Body of pancreas (tissue), 4 donors: ENCODE results near the gene TBC1D14. TPM values are rescaled to one million over a fixed set of nuclear protein-coding genes. Genes with fewer than 3 reads are reported as not detected.

Experiments
- ATAC-seq: fragments of 150-250 bp; one replicate; pipeline ENCODE4 v1.9.1; 2016
- DNase-seq, 4 donors: peaks; one replicate each; pipeline ENCODE4 v3.0.0-alpha.2; 2019
- H3K27ac ChIP-seq, 4 donors: fragments of 200-600 bp; sonication (generic); 1 replicate in 3 of 4; 2 replicates in 1 of 4; pipeline versions ENCODE4 v1.5.1 to v1.6.1; 2016 to 2019; ENCODE audit warnings: mild to moderate bottlenecking in 1 of 4, mixed read lengths in 1 of 4, moderate library complexity in 1 of 4
- H3K27me3 ChIP-seq, 2 donors: fragments of 200-600 bp; sonication (generic); one replicate each; pipeline ENCODE4 v1.6.0; 2016; ENCODE audit warnings: mild to moderate bottlenecking in 1 of 2
- H3K36me3 ChIP-seq, 2 donors: fragments of 200-600 bp; sonication (generic); replicated peaks in 1 of 2; 2 replicates each; pipeline ENCODE4 v1.5.1; 2016; ENCODE audit warnings: low read depth in 2 of 2; ENCODE audit not compliant: insufficient read depth in 1 of 2
- H3K4me1 ChIP-seq: fragments of 200-600 bp; sonication (generic); one replicate; pipeline ENCODE4 v1.6.0; 2016
- H3K4me3 ChIP-seq, 2 donors: fragments of 200-600 bp; sonication (generic); 1 replicate in 1 of 2; 2 replicates in 1 of 2; pipeline ENCODE4 v1.5.1; 2016 to 2019
- H3K9me3 ChIP-seq, 3 donors: fragments of 200-600 bp; sonication (generic); 1 replicate in 2 of 3; 2 replicates in 1 of 3; pipeline ENCODE4 v1.5.1; 2016
- POLR2A ChIP-seq, 3 donors: fragments of 450-650 bp; IDR thresholded peaks; one replicate each; pipeline ENCODE4 v1.6.1; 2016; ENCODE audit warnings: antibody characterized with exemption in 3 of 3, mild to moderate bottlenecking in 2 of 3
- WGBS, 2 donors: methylation state at CpG; one replicate each; pipeline ENCODE4 v1.1.5; 2017; 5-methylcytosine and 5-hydroxymethylcytosine counted together
- intact Hi-C: fragments of 100-400 bp; cut with DNase I; formaldehyde crosslinking; loops from one replicate; pipeline ENCODE4 v1.15.1; 2023
- total RNA-seq, 2 donors: library from RNA; depleted of rRNA; stranded (reverse); fragments of >200 nt; gene quantifications; one replicate each; pipeline ENCODE4 v1.1.0, GENCODE V29; 2016
- TF ChIP-seq, protein P1 (sequence below), 7 experiments: fragments of 450-650 bp in 4 of 7; fragments of 200-600 bp in 3 of 7; sonication (generic) in 3 of 7; IDR thresholded peaks; one replicate each; pipeline ENCODE4 v1.5.1; 2016 to 2019; ENCODE audit warnings: antibody characterized with exemption in 7 of 7

The TBC1D14 gene
- total RNA-seq, 2 donors from 2014 or later, result 10.5 to 20.0 TPM

DNA sequence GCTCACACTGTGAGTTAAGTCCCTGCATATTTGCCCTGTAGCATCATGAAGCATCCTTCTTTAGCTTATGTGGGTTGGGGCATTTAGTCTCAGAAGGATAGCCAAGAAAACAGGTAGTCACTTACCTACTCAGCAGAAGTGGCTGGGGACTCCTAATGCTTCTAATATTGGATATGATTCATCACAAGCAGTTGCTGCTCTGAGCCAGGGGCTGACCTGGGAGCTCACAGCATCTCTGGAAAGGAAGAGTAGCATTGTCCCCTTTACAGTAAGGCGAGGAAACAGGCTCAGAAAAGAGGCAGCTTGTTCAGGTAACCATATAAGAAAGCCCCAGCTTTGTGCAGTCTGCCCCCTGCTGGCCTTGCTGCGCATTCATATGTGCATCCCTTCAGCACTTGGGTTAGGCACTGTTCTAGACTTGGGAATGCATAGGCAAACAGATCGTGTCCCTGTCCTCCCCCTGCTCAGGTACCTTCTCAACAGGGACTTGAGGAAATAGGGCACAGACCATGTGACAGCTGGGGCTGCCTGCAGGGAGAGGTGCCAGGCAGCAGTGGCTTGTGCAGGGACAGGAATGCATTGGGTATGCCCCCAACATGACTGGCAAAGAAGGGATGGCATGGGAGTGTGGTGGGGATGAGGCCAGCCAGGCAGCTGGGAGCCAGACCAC is 35.7 kb upstream of the TBC1D14 start:
- Histone ChIP-seq H3K36me3 (peaks cover 0 to 11% of the 10 kb centered on the region in 2 donors), H3K27ac (no peak overlapping the region), H3K9me3 (no peaks in the 10 kb centered on the region), H3K27me3 (no peaks in the 10 kb centered on the region), H3K4me3 (no peak overlapping the region), H3K4me1 (no peaks in the 10 kb centered on the region)
- peak; percentile 85 for ATAC-seq
- TF ChIP-seq, protein P1, sequence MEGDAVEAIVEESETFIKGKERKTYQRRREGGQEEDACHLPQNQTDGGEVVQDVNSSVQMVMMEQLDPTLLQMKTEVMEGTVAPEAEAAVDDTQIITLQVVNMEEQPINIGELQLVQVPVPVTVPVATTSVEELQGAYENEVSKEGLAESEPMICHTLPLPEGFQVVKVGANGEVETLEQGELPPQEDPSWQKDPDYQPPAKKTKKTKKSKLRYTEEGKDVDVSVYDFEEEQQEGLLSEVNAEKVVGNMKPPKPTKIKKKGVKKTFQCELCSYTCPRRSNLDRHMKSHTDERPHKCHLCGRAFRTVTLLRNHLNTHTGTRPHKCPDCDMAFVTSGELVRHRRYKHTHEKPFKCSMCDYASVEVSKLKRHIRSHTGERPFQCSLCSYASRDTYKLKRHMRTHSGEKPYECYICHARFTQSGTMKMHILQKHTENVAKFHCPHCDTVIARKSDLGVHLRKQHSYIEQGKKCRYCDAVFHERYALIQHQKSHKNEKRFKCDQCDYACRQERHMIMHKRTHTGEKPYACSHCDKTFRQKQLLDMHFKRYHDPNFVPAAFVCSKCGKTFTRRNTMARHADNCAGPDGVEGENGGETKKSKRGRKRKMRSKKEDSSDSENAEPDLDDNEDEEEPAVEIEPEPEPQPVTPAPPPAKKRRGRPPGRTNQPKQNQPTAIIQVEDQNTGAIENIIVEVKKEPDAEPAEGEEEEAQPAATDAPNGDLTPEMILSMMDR (IDR thresholded peaks at IDR 0.05), result peak; percentile 70 to 82 (median 78)
- no peak for TF ChIP-seq POLR2A (IDR thresholded peaks at IDR 0.05)
- WGBS, 2 donors, result 34% methylated on average over 3 of the region's 3 CpGs; no CpG with 5 or more reads in 1 of the 2 donors
- intact Hi-C loops, result loop anchor here (5.0 kb wide), 1 partner anchor 147 kb away; no protein-coding TSS in a partner anchor
- DNase-seq, result peak; percentile 72 to 81 (median 76)

DNA sequence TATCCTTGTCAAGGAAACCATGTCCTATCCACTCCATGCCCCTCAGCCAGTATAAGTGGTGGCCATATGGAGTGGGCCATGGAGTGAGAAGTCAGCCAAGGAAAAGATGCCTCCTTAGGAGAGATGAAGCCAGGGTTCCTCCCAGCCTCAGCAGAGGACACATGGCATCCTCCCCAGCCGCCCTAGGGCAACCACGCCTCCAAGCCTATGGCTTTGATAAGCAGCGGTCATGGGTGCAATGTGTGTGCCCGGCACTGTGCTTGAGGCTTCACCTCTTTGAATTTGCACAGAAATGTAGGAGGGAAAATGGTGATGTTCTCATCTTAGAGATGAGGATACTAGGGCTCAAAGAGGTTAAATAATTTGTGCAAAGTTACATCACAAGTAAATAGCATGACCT is 34.6 kb upstream of the TBC1D14 start:
- H3K4me3 ChIP-seq, result no peak overlapping the region
- no peaks in the 10 kb centered on the region for H3K4me1 ChIP-seq
- H3K9me3 ChIP-seq, result no peaks in the 10 kb centered on the region
- 98 to 100% methylated on average over 2 to 4 of the region's 4 CpGs for WGBS, 2 donors
- no peak overlapping the region for H3K27ac ChIP-seq
- DNase-seq (no peak), ATAC-seq (no peak)
- no peaks in the 10 kb centered on the region for H3K27me3 ChIP-seq
- H3K36me3 ChIP-seq, result peaks cover 0 to 13% of the 10 kb centered on the region in 2 donors
- intact Hi-C loops, result loop anchor here (5.0 kb wide), 1 partner anchor 148 kb away; no protein-coding TSS in a partner anchor
- TF ChIP-seq POLR2A (IDR thresholded peaks at IDR 0.05), result no peak
- TF ChIP-seq, protein P1 (IDR thresholded peaks at IDR 0.05), result no peak

DNA sequence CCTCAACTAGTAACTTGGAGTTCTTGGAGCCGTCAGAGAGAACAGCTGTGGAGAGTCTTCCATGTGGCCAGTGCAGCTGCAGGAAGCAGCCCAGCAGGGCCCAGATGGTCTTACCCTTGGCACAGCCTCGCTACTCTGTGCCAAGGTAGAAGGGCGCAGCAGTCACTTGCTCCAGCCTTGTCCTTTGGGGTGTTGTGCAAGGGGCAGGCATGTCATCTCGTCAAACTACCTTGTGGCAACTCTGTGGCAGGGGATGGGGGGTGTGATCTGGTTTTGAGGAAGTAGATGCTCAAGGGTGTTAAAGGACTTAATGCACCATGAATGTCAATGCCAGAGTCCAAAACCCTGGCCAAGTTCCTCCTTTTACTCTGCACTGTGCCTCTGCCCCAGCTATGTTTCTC is 34.2 kb upstream of the TBC1D14 start:
- H3K9me3 ChIP-seq, result no peaks in the 10 kb centered on the region
- no peak for TF ChIP-seq POLR2A (IDR thresholded peaks at IDR 0.05)
- TF ChIP-seq, protein P1 (IDR thresholded peaks at IDR 0.05), result no peak
- 71 to 89% methylated on average over 2 to 4 of the region's 4 CpGs for WGBS, 2 donors
- no peak overlapping the region for H3K4me3 ChIP-seq
- no peak overlapping the region for H3K27ac ChIP-seq
- no peaks in the 10 kb centered on the region for H3K27me3 ChIP-seq
- intact Hi-C loops, result no loop called here
- peak in 1 of 4 donors; percentile 73 for DNase-seq
- no peaks in the 10 kb centered on the region for H3K4me1 ChIP-seq
- H3K36me3 ChIP-seq, result peaks cover 0 to 13% of the 10 kb centered on the region in 2 donors
- ATAC-seq, result no peak

DNA sequence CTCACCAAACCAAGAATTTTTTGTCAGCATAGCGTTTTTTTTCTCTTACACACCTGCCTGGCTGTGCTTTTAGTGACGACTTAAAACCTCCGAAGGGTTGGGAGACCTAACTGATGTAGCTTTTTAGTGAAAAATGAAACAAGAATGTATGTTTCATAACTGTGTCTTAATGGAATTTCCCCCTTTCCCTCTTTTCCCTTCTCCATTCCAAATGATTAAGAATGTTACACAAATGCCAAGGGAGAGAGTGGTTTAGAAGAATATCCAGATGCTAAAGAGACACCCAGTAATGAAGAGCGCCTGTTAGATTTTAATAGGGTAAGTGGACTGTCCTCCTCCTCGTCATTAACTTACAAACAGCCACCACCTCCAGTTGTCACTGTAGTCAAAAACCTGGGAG is 33.2 kb upstream of the TBC1D14 start:
- Histone ChIP-seq H3K9me3 (no peaks in the 10 kb centered on the region), H3K4me1 (no peaks in the 10 kb centered on the region), H3K4me3 (no peak overlapping the region), H3K36me3 (peaks cover 0 to 13% of the 10 kb centered on the region in 2 donors), H3K27me3 (no peaks in the 10 kb centered on the region), H3K27ac (no peak overlapping the region)
- intact Hi-C loops, result no loop called here
- TF ChIP-seq, protein P1 (IDR thresholded peaks at IDR 0.05), result no peak
- TF ChIP-seq POLR2A (IDR thresholded peaks at IDR 0.05), result no peak
- ATAC-seq (no peak), DNase-seq (no peak)
- WGBS, 2 donors, result 87 to 88% methylated on average over 5 of the region's 5 CpGs

DNA sequence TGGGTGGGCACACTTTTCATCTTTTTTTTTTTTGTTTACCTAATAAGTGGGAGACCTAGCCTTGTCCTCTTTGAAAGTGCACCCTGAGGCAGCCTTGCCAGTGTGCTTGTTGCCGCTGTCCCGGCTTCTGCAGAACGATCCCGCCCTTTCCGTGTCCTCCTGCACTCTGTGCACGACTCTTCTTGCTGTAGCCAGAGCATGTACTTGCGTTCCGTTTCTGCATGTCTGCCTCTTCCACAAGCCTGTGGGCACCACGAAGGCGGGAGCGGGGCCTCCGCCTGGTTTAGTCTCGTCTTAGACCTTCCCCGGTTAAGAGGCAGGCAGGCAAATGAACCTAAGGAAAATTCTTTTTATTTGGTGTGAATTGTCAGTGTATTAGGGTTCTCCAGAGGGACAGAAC is 32.6 kb upstream of the TBC1D14 start:
- intact Hi-C loops, result no loop called here
- DNase-seq (no peak), ATAC-seq (no peak)
- no peaks in the 10 kb centered on the region for H3K9me3 ChIP-seq
- no peak overlapping the region for H3K4me3 ChIP-seq
- TF ChIP-seq, protein P1 (IDR thresholded peaks at IDR 0.05), result no peak
- no peak for TF ChIP-seq POLR2A (IDR thresholded peaks at IDR 0.05)
- peaks cover 0 to 11% of the 10 kb centered on the region in 2 donors for H3K36me3 ChIP-seq
- WGBS, 2 donors, result 91 to 97% methylated on average over 14 of the region's 14 CpGs
- no peak overlapping the region for H3K27ac ChIP-seq
- H3K27me3 ChIP-seq, result no peaks in the 10 kb centered on the region
- H3K4me1 ChIP-seq, result no peaks in the 10 kb centered on the region
